Type B pancreatic cell (in vitro differentiated cells): ENCODE data around the gene RNF220. TPM values are rescaled to one million over a fixed set of nuclear protein-coding genes. Genes with fewer than 3 reads are reported as not detected.

Source experiments
- DNase-seq: peaks from one replicate; pipeline ENCODE4 v3.0.0; 2021; ENCODE audit warnings: mixed read lengths; ENCODE audit not compliant: unreplicated experiment; ENCODE audit errors: extremely low spot score
- H3K27ac Mint-ChIP-seq: 2 replicates; pipeline ENCODE4 v1.8.0; 2021; ENCODE audit warnings: mild to moderate bottlenecking, mixed read lengths
- H3K27me3 Mint-ChIP-seq: 2 replicates; pipeline ENCODE4 v1.8.0; 2021; ENCODE audit warnings: mixed read lengths
- H3K36me3 Mint-ChIP-seq: 2 replicates; pipeline ENCODE4 v1.8.0; 2021; ENCODE audit warnings: mixed read lengths
- H3K4me1 Mint-ChIP-seq: one replicate; pipeline ENCODE4 v1.8.0; 2021; ENCODE audit warnings: mixed read lengths; ENCODE audit not compliant: unreplicated experiment
- H3K4me3 Mint-ChIP-seq: 2 replicates; pipeline ENCODE4 v1.8.0; 2021; ENCODE audit warnings: mild to moderate bottlenecking, mixed read lengths
- H3K9me3 Mint-ChIP-seq: 2 replicates; pipeline ENCODE4 v1.8.0; 2021; ENCODE audit warnings: mixed read lengths
- total RNA-seq: library from RNA; stranded (reverse); gene quantifications from 2 replicates; pipeline ENCODE4 v1.2.1, GENCODE V29; 2021; ENCODE audit warnings: low replicate concordance
- TF ChIP-seq, protein P1 (sequence below): fragments of 200-600 bp; sonication (generic); conservative IDR thresholded peaks from 2 replicates; pipeline ENCODE4 v1.5.0; 2021; ENCODE audit warnings: antibody characterized with exemption, mild to moderate bottlenecking

Gene RNF220
- total RNA-seq, 1 donor from 2014 or later, result 87.1 TPM

DNA sequence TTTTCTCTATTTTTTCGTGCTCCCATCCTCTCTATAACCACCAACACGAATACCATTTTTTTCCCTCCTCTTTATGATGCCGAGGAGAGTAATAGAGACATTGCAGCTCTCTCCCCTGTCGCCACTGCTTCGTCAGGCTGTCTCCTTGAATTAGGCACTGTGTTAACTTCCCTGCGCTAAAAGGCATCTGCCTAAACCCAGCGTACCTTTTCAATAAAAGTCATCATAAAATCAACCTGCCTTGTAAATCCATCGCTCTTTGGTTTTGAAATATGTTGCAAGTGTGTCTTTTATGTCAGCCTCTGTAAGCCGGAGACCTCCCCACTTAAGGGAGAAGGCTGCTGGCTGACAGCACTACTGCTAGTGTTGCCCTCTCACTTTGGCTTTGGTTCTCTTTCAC lies 8.7 kb downstream of the RNF220 start:
- H3K4me1 Mint-ChIP-seq, result peaks cover 16% of the 10 kb centered on the region
- peaks cover 28% of the 10 kb centered on the region for H3K27me3 Mint-ChIP-seq
- H3K27ac Mint-ChIP-seq, result no peak overlapping the region
- H3K9me3 Mint-ChIP-seq, result no peaks in the 10 kb centered on the region
- DNase-seq, result no peak
- no peaks in the 10 kb centered on the region for H3K36me3 Mint-ChIP-seq
- TF ChIP-seq, protein P1, sequence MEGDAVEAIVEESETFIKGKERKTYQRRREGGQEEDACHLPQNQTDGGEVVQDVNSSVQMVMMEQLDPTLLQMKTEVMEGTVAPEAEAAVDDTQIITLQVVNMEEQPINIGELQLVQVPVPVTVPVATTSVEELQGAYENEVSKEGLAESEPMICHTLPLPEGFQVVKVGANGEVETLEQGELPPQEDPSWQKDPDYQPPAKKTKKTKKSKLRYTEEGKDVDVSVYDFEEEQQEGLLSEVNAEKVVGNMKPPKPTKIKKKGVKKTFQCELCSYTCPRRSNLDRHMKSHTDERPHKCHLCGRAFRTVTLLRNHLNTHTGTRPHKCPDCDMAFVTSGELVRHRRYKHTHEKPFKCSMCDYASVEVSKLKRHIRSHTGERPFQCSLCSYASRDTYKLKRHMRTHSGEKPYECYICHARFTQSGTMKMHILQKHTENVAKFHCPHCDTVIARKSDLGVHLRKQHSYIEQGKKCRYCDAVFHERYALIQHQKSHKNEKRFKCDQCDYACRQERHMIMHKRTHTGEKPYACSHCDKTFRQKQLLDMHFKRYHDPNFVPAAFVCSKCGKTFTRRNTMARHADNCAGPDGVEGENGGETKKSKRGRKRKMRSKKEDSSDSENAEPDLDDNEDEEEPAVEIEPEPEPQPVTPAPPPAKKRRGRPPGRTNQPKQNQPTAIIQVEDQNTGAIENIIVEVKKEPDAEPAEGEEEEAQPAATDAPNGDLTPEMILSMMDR, result no peak
- H3K4me3 Mint-ChIP-seq, result no peak overlapping the region

DNA sequence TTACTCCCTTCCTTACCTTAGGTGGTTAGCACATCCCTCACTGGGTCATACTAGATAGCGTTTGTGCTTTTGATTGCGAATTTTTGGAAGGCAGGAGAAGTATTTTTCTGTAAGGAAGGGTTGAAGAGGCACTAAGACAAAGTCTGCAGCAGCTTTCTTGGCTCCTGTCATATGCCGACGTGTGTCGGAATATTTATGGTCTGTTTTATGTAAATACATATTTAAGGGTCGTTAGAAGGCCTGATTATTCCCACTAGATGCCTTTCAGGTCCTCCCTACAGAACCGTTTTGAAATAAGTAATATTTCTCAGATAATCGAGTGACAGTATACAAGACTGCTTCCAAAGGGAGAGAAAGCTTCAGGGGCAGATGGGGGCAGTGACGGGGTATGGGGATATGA lies 10.0 kb downstream of the RNF220 start:
- no peaks in the 10 kb centered on the region for H3K9me3 Mint-ChIP-seq
- TF ChIP-seq, protein P1, result no peak
- H3K4me1 Mint-ChIP-seq, result peaks cover 11% of the 10 kb centered on the region
- H3K36me3 Mint-ChIP-seq, result no peaks in the 10 kb centered on the region
- DNase-seq, result no peak
- H3K4me3 Mint-ChIP-seq, result no peak overlapping the region
- peaks cover 40% of the 10 kb centered on the region for H3K27me3 Mint-ChIP-seq
- H3K27ac Mint-ChIP-seq, result no peak overlapping the region

DNA sequence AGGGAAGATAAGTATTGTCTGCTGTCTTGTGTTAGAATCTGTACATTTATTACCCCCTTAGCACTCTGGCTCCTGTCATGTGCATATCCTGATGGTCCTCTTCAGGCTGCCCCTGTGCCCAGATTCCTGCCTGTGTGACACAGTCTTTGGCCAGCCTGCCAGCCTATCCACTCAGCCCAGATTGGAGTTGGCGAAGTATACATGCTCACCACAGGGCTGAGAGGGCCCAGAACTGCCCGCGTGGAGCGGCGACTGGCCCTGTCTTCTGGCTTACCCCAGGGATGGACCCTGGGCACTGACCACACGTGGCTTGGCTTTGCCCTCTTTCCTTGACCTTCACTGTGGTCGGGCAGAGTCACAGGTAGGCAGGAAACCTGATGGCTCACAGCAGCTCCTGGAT lies 11.4 kb downstream of the RNF220 start:
- Mint-ChIP-seq H3K9me3 (no peaks in the 10 kb centered on the region), H3K27me3 (peaks cover 54% of the 10 kb centered on the region), H3K27ac (no peak overlapping the region), H3K4me3 (no peak overlapping the region), H3K4me1 (peaks cover 14% of the 10 kb centered on the region), H3K36me3 (no peaks in the 10 kb centered on the region)
- TF ChIP-seq, protein P1, result no peak
- DNase-seq, result no peak

DNA sequence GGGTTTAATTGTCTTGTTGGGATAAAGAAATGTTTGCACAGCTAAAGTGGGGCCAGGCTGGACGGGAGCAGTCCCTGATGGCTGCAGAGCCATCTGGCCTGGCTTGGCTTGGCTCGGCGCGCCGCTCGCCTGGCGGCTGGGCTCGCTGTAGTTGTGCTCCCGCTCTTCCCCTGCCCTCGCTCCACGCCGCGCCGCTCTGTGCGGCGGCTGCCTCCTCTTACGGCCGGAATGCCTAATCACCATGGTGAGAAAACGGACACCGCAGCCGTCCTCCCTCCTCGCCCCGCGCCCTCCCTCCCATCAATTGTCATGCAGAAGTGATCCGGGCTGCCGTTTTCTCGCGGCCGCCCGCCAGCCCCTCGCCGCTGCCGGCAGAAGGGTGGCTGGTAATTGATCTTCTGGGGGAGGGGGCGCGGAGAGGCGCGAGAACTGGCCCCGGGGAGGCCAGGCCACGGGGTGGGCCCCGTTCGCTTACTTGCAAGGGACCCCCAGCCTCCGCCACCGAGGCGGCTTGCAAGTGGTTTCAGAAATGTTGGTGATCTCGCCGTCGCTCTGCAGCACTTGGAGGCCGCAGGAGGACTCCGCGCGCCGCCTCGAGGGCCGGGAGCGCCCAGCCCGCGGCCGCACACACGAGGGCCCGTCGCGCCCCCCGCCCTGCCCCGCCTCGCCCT lies 12.4 kb downstream of the RNF220 start:
- Mint-ChIP-seq H3K4me3 (peak overlapping the region; percentile 76), H3K27me3 (peaks cover 63% of the 10 kb centered on the region), H3K36me3 (no peaks in the 10 kb centered on the region), H3K4me1 (peaks cover 24% of the 10 kb centered on the region), H3K9me3 (no peaks in the 10 kb centered on the region), H3K27ac (no peak overlapping the region)
- TF ChIP-seq, protein P1, result no peak
- peak; percentile 71 for DNase-seq

DNA sequence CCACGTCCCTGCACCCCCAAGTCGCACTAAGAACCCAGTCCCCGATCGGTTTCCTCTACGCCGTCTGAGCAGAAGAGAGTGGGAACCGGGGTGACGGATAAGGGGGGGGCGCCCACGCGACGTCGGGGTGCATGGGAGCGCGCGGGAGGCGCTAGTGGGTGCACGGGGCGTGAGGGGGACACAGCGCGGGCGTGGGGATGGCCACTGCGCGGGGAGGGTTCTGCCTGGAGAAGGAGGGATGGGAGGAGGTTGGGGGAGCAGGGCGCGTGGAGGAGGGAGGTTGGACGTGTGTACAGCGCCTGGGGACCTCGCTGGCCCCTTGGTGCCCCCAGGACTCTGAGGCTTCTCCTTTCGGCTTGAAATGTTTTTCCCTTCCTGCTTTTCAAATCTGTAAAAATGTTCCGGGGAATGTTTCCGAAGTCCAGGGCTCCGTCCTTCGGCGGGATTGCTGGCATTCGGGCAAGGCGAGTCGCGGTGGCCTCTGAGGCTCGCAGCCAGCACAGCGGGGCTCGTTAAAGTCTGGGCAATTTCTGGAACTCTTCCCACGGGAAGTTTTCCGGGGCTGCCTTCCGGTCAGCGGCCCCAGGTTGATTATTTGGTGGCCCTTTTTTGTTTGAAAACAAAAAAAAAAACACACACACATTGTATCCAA lies 13.1 kb downstream of the RNF220 start:
- Mint-ChIP-seq H3K4me3 (peak overlapping the region; percentile 80), H3K27ac (no peak overlapping the region), H3K4me1 (peaks cover 24% of the 10 kb centered on the region), H3K36me3 (no peaks in the 10 kb centered on the region), H3K9me3 (no peaks in the 10 kb centered on the region), H3K27me3 (peaks cover 69% of the 10 kb centered on the region)
- DNase-seq, result no peak
- TF ChIP-seq, protein P1, result no peak
